K562 (cell line): ENCODE results near the gene PTPN1. TPM values are rescaled to one million over a fixed set of nuclear protein-coding genes. Genes with fewer than 3 reads are reported as not detected.

Source experiments
- ATAC-seq: fragments of 200-7000 bp; cut with Tn5 transposase; 3 replicates; pipeline ENCODE4 v1.9.1; 2020; ENCODE audit warnings: moderate library complexity
- BruUV-seq: library from RNA; stranded (reverse); fragments of 400-500 nt; replicated peaks from 2 replicates; lab custom pipeline; 2021; lab: Mats Ljungman, UMichigan
- CTCF ChIA-PET: fragments of 300-600 bp; formaldehyde crosslinking; extraction: SDS; loops from one replicate; lab custom pipeline; 2021; ENCODE audit warnings: low intra/inter-chr PET ratio; lab: Yijun Ruan, JAX
- POLR2A ChIA-PET: fragments of 300-600, 350-650 bp; sonication (Branson Sonifier 250); formaldehyde crosslinking; extraction: SDS; loops from one replicate; lab custom pipeline; 2021; ENCODE audit warnings: antibody characterized with exemption, inconsistent platforms; lab: Yijun Ruan, JAX
- DNase-seq, 4 experiments: peaks; one replicate each; pipeline versions ENCODE4 v3.0.0 to v3.0.0-alpha.2; 2011 to 2018; ENCODE audit warnings: low spot score in 3 of 4, mixed read lengths in 3 of 4; ENCODE audit errors: extremely low read depth in 1 of 4
- FAIRE-seq: peaks from 2 replicates; lab custom pipeline; 2011; peaks lifted over from hg19 to GRCh38; lab: Jason Lieb, UNC
- H2AFZ ChIP-seq: 2 replicates; pipeline ENCODE4 v1.6.0; 2011; ENCODE audit warnings: low read depth, low read length, control low read depth, inconsistent platforms
- H3K27ac ChIP-seq: fragments of 200-600 bp; 3 replicates; pipeline ENCODE4 v1.8.0; 2011; ENCODE audit warnings: low read depth, mild to moderate bottlenecking, control low read depth, inconsistent platforms, low read length, moderate library complexity, mixed read lengths; ENCODE audit errors: extremely low read depth
- H3K27me3 ChIP-seq, 2 experiments: fragments of 300-600 bp in 1 of 2; 2 replicates in 1 of 2; 3 replicates in 1 of 2; pipeline versions ENCODE4 v1.6.0 to v1.8.0; 2011; ENCODE audit warnings: inconsistent platforms in 2 of 2, low read length in 2 of 2, mild to moderate bottlenecking in 1 of 2, mixed read lengths in 1 of 2, moderate library complexity in 1 of 2; ENCODE audit not compliant: control insufficient read depth in 2 of 2, insufficient read depth in 2 of 2
- H3K36me3 ChIP-seq: fragments of 300-600 bp; 3 replicates; pipeline ENCODE4 v1.8.0; 2011; ENCODE audit warnings: mild to moderate bottlenecking, low read length, inconsistent platforms; ENCODE audit not compliant: control insufficient read depth, insufficient read depth
- H3K4me1 ChIP-seq, 2 experiments: fragments of 200-600 bp in 1 of 2; replicated peaks in 1 of 2; 2 replicates in 1 of 2; 3 replicates in 1 of 2; pipeline versions ENCODE4 v1.5.1 to v1.8.0; 2011; ENCODE audit warnings: inconsistent platforms in 2 of 2, low read length in 2 of 2, mild to moderate bottlenecking in 1 of 2, mixed read lengths in 1 of 2, moderate library complexity in 1 of 2; ENCODE audit not compliant: control insufficient read depth in 2 of 2, insufficient read depth in 2 of 2
- H3K4me2 ChIP-seq: 2 replicates; pipeline ENCODE4 v1.6.1; 2011; ENCODE audit warnings: low read length, control low read depth, inconsistent platforms, mixed read lengths; ENCODE audit not compliant: insufficient read depth
- H3K4me3 ChIP-seq: fragments of 200-600 bp; sonication (generic), shearing (Covaris generic); 2 replicates; pipeline ENCODE4 v1.5.1; 2016; ENCODE audit warnings: control low read depth, inconsistent platforms
- H3K79me2 ChIP-seq: fragments of 200-600 bp; 3 replicates; pipeline ENCODE4 v1.8.0; 2011; ENCODE audit warnings: low read length, inconsistent platforms; ENCODE audit not compliant: control insufficient read depth, insufficient read depth
- H3K9ac ChIP-seq, 2 experiments: 2 replicates each; pipeline versions ENCODE4 v1.6.0 to v1.6.1; 2011; ENCODE audit warnings: low read depth in 2 of 2, low read length in 2 of 2, control low read depth in 1 of 2, inconsistent platforms in 1 of 2, mild to moderate bottlenecking in 1 of 2, mixed read lengths in 1 of 2; ENCODE audit not compliant: insufficient read depth in 1 of 2
- H3K9me1 ChIP-seq: one replicate; pipeline ENCODE4 v1.6.0; 2011; ENCODE audit warnings: inconsistent platforms, mild to moderate bottlenecking, low read length, moderate library complexity; ENCODE audit not compliant: control insufficient read depth, insufficient read depth
- H3K9me3 ChIP-seq: replicated peaks from 2 replicates; pipeline ENCODE4 v1.5.1; 2011; ENCODE audit warnings: low read depth, low read length, inconsistent platforms; ENCODE audit not compliant: control insufficient read depth, insufficient read depth
- H4K20me1 ChIP-seq: replicated peaks from 2 replicates; pipeline ENCODE4 v1.6.1; 2011; ENCODE audit warnings: low read length, inconsistent platforms, mixed read lengths; ENCODE audit not compliant: control insufficient read depth, insufficient read depth
- ATF6 ChIP-seq: sonication (generic); formaldehyde crosslinking; IDR thresholded peaks from 2 replicates; pipeline ENCODE4 v1.4.0; 2020; ENCODE audit warnings: mild to moderate bottlenecking, missing genetic modification reagents
- CAMTA2 ChIP-seq: fragments of 250-450 bp; sonication (Bioruptor Pico); conservative IDR thresholded peaks from 2 replicates; pipeline ENCODE4 v1.5.1; 2022
- ETV1 ChIP-seq: fragments of 450-650 bp; conservative IDR thresholded peaks from 2 replicates; pipeline ENCODE4 v1.6.1; 2016; ENCODE audit warnings: missing genetic modification characterization, control low read depth, low read depth, missing compliant biosample characterization
- MCM5 ChIP-seq: fragments of 450-650 bp; IDR thresholded peaks from 2 replicates; pipeline ENCODE4 v1.6.1; 2016; ENCODE audit warnings: low read depth
- MLLT1 ChIP-seq, 2 experiments: fragments of 450-650 bp; IDR thresholded peaks; 2 replicates each; pipeline ENCODE4 v1.6.1; 2016
- NR2F6 ChIP-seq: fragments of 450-650 bp; formaldehyde crosslinking; IDR thresholded peaks from 2 replicates; pipeline ENCODE4 v1.4.0; 2020; ENCODE audit warnings: mild to moderate bottlenecking
- NR3C1 ChIP-seq: sonication (generic); formaldehyde crosslinking; IDR thresholded peaks from 2 replicates; pipeline ENCODE4 v1.8.1; 2022; ENCODE audit warnings: missing genetic modification reagents
- RBM17 ChIP-seq: fragments of 200-400 bp; formaldehyde crosslinking; IDR thresholded peaks from 2 replicates; pipeline ENCODE4 v1.6.1; 2017; ENCODE audit warnings: low read depth, mild to moderate bottlenecking, low read length, borderline replicate concordance
- WHSC1 ChIP-seq: IDR thresholded peaks from one replicate; pipeline ENCODE4 v1.6.1; 2012; ENCODE audit warnings: low read length, control low read depth, inconsistent platforms
- ZFP1 ChIP-seq: fragments of 450-650 bp; formaldehyde crosslinking; IDR thresholded peaks from 2 replicates; pipeline ENCODE4 v1.4.0; 2020; ENCODE audit warnings: mild to moderate bottlenecking, mixed read lengths
- ZNF140 ChIP-seq: fragments of 250-450 bp; sonication (Bioruptor Pico); IDR thresholded peaks from 2 replicates; pipeline ENCODE4 v1.8.0; 2021; ENCODE audit warnings: moderate library complexity, mild to moderate bottlenecking, inconsistent platforms
- ZNF57 ChIP-seq: fragments of 450-650 bp; formaldehyde crosslinking; IDR thresholded peaks from 2 replicates; pipeline ENCODE4 v1.4.0; 2020; ENCODE audit warnings: mild to moderate bottlenecking, moderate library complexity
- WGBS: fragments of 100-300 bp; shearing (Covaris generic); methylation state at CpG from one replicate; pipeline ENCODE4 v1.1.6; 2016; ENCODE audit warnings: low coverage, mixed read lengths; ENCODE audit not compliant: insufficient coverage; ENCODE audit errors: missing lambda C conversion rate; 5-methylcytosine and 5-hydroxymethylcytosine counted together
- in situ Hi-C: fragments of 300-500 bp; cut with MboI; formaldehyde crosslinking; loops from 4 replicates; pipeline ENCODE4 v1.15.0; 2018; ENCODE audit warnings: inconsistent platforms, mixed read lengths
- intact Hi-C: fragments of 100-400 bp; cut with micrococcal nuclease; formaldehyde crosslinking; loops from 2 replicates; pipeline ENCODE4 v1.14.2; 2022
- polyA plus RNA-seq, 8 experiments: library from polyadenylated mRNA; depleted of rRNA in 4 of 8; stranded (reverse) in 5 of 8; unstranded in 3 of 8; fragments of >200 nt; fragmentation: Nextera tagmentation in 2 of 8; fragmentation: Illumina TruSeq in 1 of 8; extraction: Ambion mirVana in 2 of 8; extraction: Trizol in 1 of 8; gene quantifications; 2 replicates each; pipeline versions ENCODE4 v1.2.1 to v1.2.3, GENCODE V29; 2011 to 2014; ENCODE audit warnings: inconsistent platforms in 1 of 8, missing spikeins in 1 of 8
- total RNA-seq, 7 experiments: library from RNA; depleted of rRNA in 6 of 7; stranded (reverse); fragments of >200 nt in 6 of 7; fragmentation: Illumina TruSeq in 2 of 7; extraction: Trizol in 2 of 7; gene quantifications; 2 replicates each; pipeline versions ENCODE4 v1.2.1 to v1.2.3, GENCODE V29; 2011 to 2021; ENCODE audit warnings: low replicate concordance in 1 of 7
- TF ChIP-seq, protein P1 (sequence below): fragments of 250-450 bp; sonication (Bioruptor Pico); IDR thresholded peaks from 2 replicates; pipeline ENCODE4 v1.5.0; 2020; ENCODE audit warnings: mild to moderate bottlenecking
- TF ChIP-seq, protein P2 (sequence below): sonication (generic); formaldehyde crosslinking; IDR thresholded peaks from 2 replicates; pipeline ENCODE4 v1.5.0; 2020; ENCODE audit warnings: missing genetic modification reagents

PTPN1 gene
- total and polyA plus RNA-seq, 9 of the 15 experiments (the other 6 are each of a cell fraction or from before 2014, with no cell fraction given), result 11.0 to 85.3 (median 54.0) TPM

DNA sequence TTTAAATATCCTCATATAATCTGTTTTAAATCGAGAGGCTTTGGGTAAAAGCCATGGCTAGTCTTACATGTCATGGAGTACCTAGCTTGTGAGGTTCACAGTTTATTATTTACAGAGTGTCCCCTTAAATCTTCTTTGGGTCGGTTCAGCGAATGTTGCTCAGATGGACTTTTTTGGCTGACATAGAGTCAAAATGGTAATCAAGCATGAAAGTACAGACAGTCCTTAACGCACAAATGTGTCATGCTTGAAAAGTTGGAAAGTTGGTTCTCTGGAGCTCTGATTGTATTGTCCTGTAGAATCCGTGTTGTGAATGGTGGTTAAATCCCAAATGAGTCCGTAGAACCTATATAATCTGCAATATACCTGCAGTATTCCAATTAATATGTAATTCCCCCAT is 22.0 kb downstream of the PTPN1 start (continued):
- TF ChIP-seq, protein P1, sequence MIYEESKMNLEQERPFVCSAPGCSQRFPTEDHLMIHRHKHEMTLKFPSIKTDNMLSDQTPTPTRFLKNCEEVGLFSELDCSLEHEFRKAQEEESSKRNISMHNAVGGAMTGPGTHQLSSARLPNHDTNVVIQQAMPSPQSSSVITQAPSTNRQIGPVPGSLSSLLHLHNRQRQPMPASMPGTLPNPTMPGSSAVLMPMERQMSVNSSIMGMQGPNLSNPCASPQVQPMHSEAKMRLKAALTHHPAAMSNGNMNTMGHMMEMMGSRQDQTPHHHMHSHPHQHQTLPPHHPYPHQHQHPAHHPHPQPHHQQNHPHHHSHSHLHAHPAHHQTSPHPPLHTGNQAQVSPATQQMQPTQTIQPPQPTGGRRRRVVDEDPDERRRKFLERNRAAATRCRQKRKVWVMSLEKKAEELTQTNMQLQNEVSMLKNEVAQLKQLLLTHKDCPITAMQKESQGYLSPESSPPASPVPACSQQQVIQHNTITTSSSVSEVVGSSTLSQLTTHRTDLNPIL (CRISPR knock-in tag), result no peak
- TF ChIP-seq, protein P2, sequence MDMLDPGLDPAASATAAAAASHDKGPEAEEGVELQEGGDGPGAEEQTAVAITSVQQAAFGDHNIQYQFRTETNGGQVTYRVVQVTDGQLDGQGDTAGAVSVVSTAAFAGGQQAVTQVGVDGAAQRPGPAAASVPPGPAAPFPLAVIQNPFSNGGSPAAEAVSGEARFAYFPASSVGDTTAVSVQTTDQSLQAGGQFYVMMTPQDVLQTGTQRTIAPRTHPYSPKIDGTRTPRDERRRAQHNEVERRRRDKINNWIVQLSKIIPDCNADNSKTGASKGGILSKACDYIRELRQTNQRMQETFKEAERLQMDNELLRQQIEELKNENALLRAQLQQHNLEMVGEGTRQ, result no peak
- TF ChIP-seq ZFP1 (CRISPR knock-in tag), result no peak
- TF ChIP-seq MLLT1 (IDR thresholded peaks at IDR 0.05), result no peak

DNA sequence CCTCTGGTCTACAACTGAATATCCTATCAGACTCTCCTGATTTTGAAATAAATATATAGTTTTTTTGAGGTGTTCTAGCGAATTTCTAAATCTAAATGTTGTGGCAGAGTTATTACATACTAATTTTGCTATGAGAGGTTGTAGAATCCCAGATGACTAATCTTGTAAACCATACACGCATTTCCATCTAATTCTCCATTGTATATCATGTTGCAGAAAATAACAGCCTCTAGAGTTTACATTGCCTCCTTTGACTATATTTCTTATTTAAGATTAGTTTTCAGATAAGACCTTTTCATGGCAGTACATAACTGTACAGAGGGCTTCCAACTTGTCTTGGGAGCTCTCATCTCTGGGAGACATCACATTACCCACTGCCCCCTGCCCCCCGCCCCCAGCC is 22.9 kb downstream of the PTPN1 start:
- H2AFZ ChIP-seq, result no peak overlapping the region
- no peaks in the 10 kb centered on the region for H3K27me3 ChIP-seq
- 78% methylated on average over 3 of the region's 3 CpGs for WGBS
- no TSS peak for BruUV-seq
- no peaks in the 10 kb centered on the region for H3K9me3 ChIP-seq
- H3K4me2 ChIP-seq, result no peak overlapping the region
- CTCF ChIA-PET, result no interaction called here
- 0 out of 2 replicates have a peak, but pooled peaks cover 3% of the 10 kb centered on the region for H4K20me1 ChIP-seq
- in situ Hi-C loops (no loop called here), intact Hi-C loops (no loop called here)
- ATAC-seq (no peak), DNase-seq (no peak), FAIRE-seq (no peak)
- POLR2A ChIA-PET, result interaction anchor here (0.9 to 2.5 kb wide), 7 partner anchors 7 to 21 kb away, joined by 3 to 11 read pairs (median 4); no protein-coding TSS in a partner anchor
- peaks cover 94% of the 10 kb centered on the region for H3K79me2 ChIP-seq
- H3K9me1 ChIP-seq, result no peaks in the 10 kb centered on the region
- peaks cover 0 to 5% of the 10 kb centered on the region in 2 experiments; a peak in 4 of 5 replicates for H3K4me1 ChIP-seq
- H3K27ac ChIP-seq, result no peak overlapping the region
- no peak overlapping the region for H3K9ac ChIP-seq
- H3K36me3 ChIP-seq, result peaks cover 22% of the 10 kb centered on the region; the same call in 1 of the 3 replicates
- H3K4me3 ChIP-seq, result no peak overlapping the region
- TF ChIP-seq ZNF57 (CRISPR knock-in tag) (no peak), ETV1 (tag) (no peak), RBM17 (no peak), CAMTA2 (no peak), MCM5 (no peak), NR2F6 (no peak), ZNF140 (CRISPR knock-in tag) (no peak), NR3C1 (CRISPR knock-in tag) (no peak), ATF6 (no peak), WHSC1 (no peak)
